GM19099 (cell line): ENCODE data around the gene KIAA1958.

Experiments used
- POLR2A ChIP-seq: IDR thresholded peaks from 3 replicates; pipeline ENCODE4 v1.6.1; 2011; ENCODE audit warnings: low read depth; ENCODE audit not compliant: insufficient read length; ENCODE audit errors: extremely low read depth

Gene KIAA1958

GRCh38 chr9:112555101-112555643 is 68.5 kb downstream of the KIAA1958 start:
- no peak for TF ChIP-seq POLR2A

- no peak for TF ChIP-seq POLR2A
Observed at GRCh38 chr9:112555844-112556482, 69.3 kb downstream of the KIAA1958 start.

- no peak for TF ChIP-seq POLR2A
Observed at GRCh38 chr9:112556497-112557442, 70.1 kb downstream of the KIAA1958 start.

- no peak for TF ChIP-seq POLR2A
Observed at GRCh38 chr9:112558476-112558875, 71.8 kb downstream of the KIAA1958 start.

GRCh38 chr9:112558978-112559377 is 72.4 kb downstream of the KIAA1958 start:
- TF ChIP-seq POLR2A, result no peak

- TF ChIP-seq POLR2A, result no peak
Observed at GRCh38 chr9:112559629-112560413, 73.2 kb downstream of the KIAA1958 start.

- TF ChIP-seq POLR2A, result no peak
Observed at GRCh38 chr9:112562235-112562958, 75.8 kb downstream of the KIAA1958 start.

GRCh38 chr9:112569186-112569585 is 82.6 kb downstream of the KIAA1958 start:
- TF ChIP-seq POLR2A, result no peak

- no peak for TF ChIP-seq POLR2A
Observed at GRCh38 chr9:112570671-112571167, 84.1 kb downstream of the KIAA1958 start.

GRCh38 chr9:112571624-112572355 is 85.2 kb downstream of the KIAA1958 start:
- no peak for TF ChIP-seq POLR2A

GRCh38 chr9:112572416-112572815 is 85.8 kb downstream of the KIAA1958 start:
- no peak for TF ChIP-seq POLR2A

GRCh38 chr9:112574008-112574407 is 87.4 kb downstream of the KIAA1958 start:
- TF ChIP-seq POLR2A, result no peak

- no peak for TF ChIP-seq POLR2A
Observed at GRCh38 chr9:112575107-112575506, 88.5 kb downstream of the KIAA1958 start.
